ENCODE measurements around the gene SELENOF. TPM values are rescaled to one million over a fixed set of nuclear protein-coding genes. Genes with fewer than 3 reads are reported as not detected.

Gene SELENOF
- total RNA-seq, 6 experiments from 2014 or later, result 95.5 to 130 (median 107) TPM

- no peak for TF ChIP-seq POLR2A (IDR thresholded peaks at IDR 0.05)
- H3K36me3 ChIP-seq, result no peaks in the 10 kb centered on the region
- H3K4me3 ChIP-seq, result no peak overlapping the region
- DNase-seq (no peak), ATAC-seq (no peak)
- 96% methylated on average over 5 of the region's 5 CpGs for WGBS (ENCODE audit: insufficient coverage, low coverage, low lambda C conversion rate, missing lambda C conversion rate)
- no peak overlapping the region for H3K27ac ChIP-seq
- H3K27me3 ChIP-seq, result no peaks in the 10 kb centered on the region
- no peaks in the 10 kb centered on the region for H3K9me3 ChIP-seq
- intact Hi-C loops (cut with DNase I), result no loop called here
- H3K4me1 ChIP-seq, result peaks cover 0 to 8% (median 0%) of the 10 kb centered on the region in 4 donors
Measured at GRCh38 chr1:86948212-86948611, 34.3 kb upstream of the SELENOF start.

- H3K36me3 ChIP-seq, result no peaks in the 10 kb centered on the region
- H3K27me3 ChIP-seq, result no peaks in the 10 kb centered on the region
- TF ChIP-seq POLR2A (IDR thresholded peaks at IDR 0.05) (no peak), CTCF (IDR thresholded peaks at IDR 0.05) (no peak)
- H3K4me1 ChIP-seq, result peaks cover 0 to 10% (median 0%) of the 10 kb centered on the region in 4 donors
- no peak overlapping the region for H3K4me3 ChIP-seq
- ATAC-seq, result no peak
- DNase-seq, result no peak
- intact Hi-C loops (cut with DNase I), result no loop called here
- H3K27ac ChIP-seq, result no peak overlapping the region
- H3K9me3 ChIP-seq, result no peaks in the 10 kb centered on the region
Measured at GRCh38 chr1:86942743-86943142, 28.8 kb upstream of the SELENOF start.

- no peak for TF ChIP-seq POLR2A (IDR thresholded peaks at IDR 0.05)
- no peak for TF ChIP-seq CTCF (IDR thresholded peaks at IDR 0.05)
Measured at GRCh38 chr1:86942042-86942441, 28.1 kb upstream of the SELENOF start.

GRCh38 chr1:86940599-86940998 lies 26.7 kb upstream of the SELENOF start:
- peaks cover 0 to 10% (median 0%) of the 10 kb centered on the region in 4 donors for H3K4me1 ChIP-seq
- H3K4me3 ChIP-seq, result no peak overlapping the region
- DNase-seq, result no peak
- TF ChIP-seq POLR2A (IDR thresholded peaks at IDR 0.05) (no peak), CTCF (IDR thresholded peaks at IDR 0.05) (no peak)
- no peaks in the 10 kb centered on the region for H3K36me3 ChIP-seq
- no peak for ATAC-seq
- no peaks in the 10 kb centered on the region for H3K9me3 ChIP-seq
- 100% methylated on average over 2 of the region's 2 CpGs for whole genome bisulfite sequencing (ENCODE audit: insufficient coverage, low coverage, low lambda C conversion rate, missing lambda C conversion rate)
- intact Hi-C loops (cut with DNase I), result no loop called here
- H3K27ac ChIP-seq, result no peak overlapping the region
- no peaks in the 10 kb centered on the region for H3K27me3 ChIP-seq

More at GRCh38 chr1:86942042-86942441, 28.1 kb upstream of the SELENOF start:
- ATAC-seq, result peak in 3 of 4 donors; percentile 52 to 63 (median 56)
- H3K36me3 ChIP-seq, result no peaks in the 10 kb centered on the region
- no peak overlapping the region for H3K27ac ChIP-seq
- intact Hi-C loops (cut with DNase I), result no loop called here
- H3K4me1 ChIP-seq, result peaks cover 0 to 10% (median 0%) of the 10 kb centered on the region in 4 donors
- DNase-seq, result no peak
- no peaks in the 10 kb centered on the region for H3K27me3 ChIP-seq
- H3K9me3 ChIP-seq, result no peaks in the 10 kb centered on the region
- H3K4me3 ChIP-seq, result no peak overlapping the region
- 43% methylated on average over 1 of the region's 1 CpG for WGBS (ENCODE audit: insufficient coverage, low coverage, low lambda C conversion rate, missing lambda C conversion rate)

- H3K27ac ChIP-seq, result no peak overlapping the region
- H3K4me1 ChIP-seq, result peaks cover 0 to 10% (median 0%) of the 10 kb centered on the region in 4 donors
- no peak overlapping the region for H3K4me3 ChIP-seq
- no peak for TF ChIP-seq CTCF (IDR thresholded peaks at IDR 0.05)
- intact Hi-C loops (cut with DNase I), result no loop called here
- ATAC-seq (no peak), DNase-seq (no peak)
- 90% methylated on average over 3 of the region's 3 CpGs for WGBS (ENCODE audit: insufficient coverage, low coverage, low lambda C conversion rate, missing lambda C conversion rate)
- no peaks in the 10 kb centered on the region for H3K36me3 ChIP-seq
- no peaks in the 10 kb centered on the region for H3K27me3 ChIP-seq
- no peaks in the 10 kb centered on the region for H3K9me3 ChIP-seq
Measured at GRCh38 chr1:86939406-86939805, 25.5 kb upstream of the SELENOF start.
